GM23248 (cell line): ENCODE data around the gene PYGM. TPM values are rescaled to one million over a fixed set of nuclear protein-coding genes. Genes with fewer than 3 reads are reported as not detected.

Experiments used
- DNase-seq: peaks from one replicate; pipeline ENCODE4 v3.0.0-alpha.2; 2015
- H2AFZ ChIP-seq: fragments of 200-600 bp; sonication (generic); 2 replicates; pipeline ENCODE4 v1.6.1; 2016; ENCODE audit warnings: antibody characterized with exemption
- H3F3A ChIP-seq: fragments of 200-600 bp; sonication (generic); 2 replicates; pipeline ENCODE4 v1.6.1; 2016; ENCODE audit warnings: mild to moderate bottlenecking, antibody characterized with exemption, mixed run types; ENCODE audit not compliant: insufficient read depth
- H3K27ac ChIP-seq: fragments of 200-600 bp; sonication (generic); 2 replicates; pipeline ENCODE4 v1.5.1; 2016; ENCODE audit warnings: mild to moderate bottlenecking
- H3K27me3 ChIP-seq: fragments of 200-600 bp; sonication (generic); replicated peaks from 2 replicates; pipeline ENCODE4 v1.6.1; 2016; ENCODE audit warnings: mild to moderate bottlenecking; ENCODE audit not compliant: insufficient read depth
- H3K36me3 ChIP-seq: fragments of 200-600 bp; sonication (generic); 2 replicates; pipeline ENCODE4 v1.6.1; 2016; ENCODE audit warnings: low read depth, mild to moderate bottlenecking
- H3K4me1 ChIP-seq: fragments of 200-600 bp; sonication (generic); 2 replicates; pipeline ENCODE4 v1.6.1; 2016; ENCODE audit warnings: mild to moderate bottlenecking; ENCODE audit not compliant: insufficient read depth
- H3K4me2 ChIP-seq: fragments of 200-600 bp; sonication (generic); one replicate; pipeline ENCODE4 v1.6.1; 2016; ENCODE audit warnings: mild to moderate bottlenecking; ENCODE audit not compliant: unreplicated experiment
- H3K4me3 ChIP-seq: fragments of 200-600 bp; sonication (generic); 2 replicates; pipeline ENCODE4 v1.5.1; 2016; ENCODE audit warnings: mild to moderate bottlenecking
- H3K79me2 ChIP-seq: fragments of 200-600 bp; sonication (generic); 2 replicates; pipeline ENCODE4 v1.6.1; 2016; ENCODE audit warnings: mild to moderate bottlenecking; ENCODE audit not compliant: insufficient read depth
- H3K9ac ChIP-seq: fragments of 200-600 bp; sonication (generic); 2 replicates; pipeline ENCODE4 v1.6.1; 2016; ENCODE audit warnings: mild to moderate bottlenecking
- H3K9me2 ChIP-seq: fragments of 200-600 bp; sonication (generic); 2 replicates; pipeline ENCODE4 v1.6.1; 2016; ENCODE audit warnings: mixed run types, mild to moderate bottlenecking, moderate library complexity; ENCODE audit not compliant: insufficient read depth
- H3K9me3 ChIP-seq: fragments of 200-600 bp; sonication (generic); one replicate; pipeline ENCODE4 v1.6.1; 2017; ENCODE audit warnings: low read depth
- H4K20me1 ChIP-seq: fragments of 200-600 bp; sonication (generic); 2 replicates; pipeline ENCODE4 v1.6.0; 2016; ENCODE audit not compliant: insufficient read depth
- EZH2 ChIP-seq: fragments of 200-600 bp; sonication (generic); IDR thresholded peaks from 2 replicates; pipeline ENCODE4 v1.6.1; 2018; ENCODE audit warnings: antibody characterized with exemption, mild to moderate bottlenecking; ENCODE audit not compliant: insufficient read depth, poor library complexity, severe bottlenecking
- EZH2phosphoT487 ChIP-seq: fragments of 200-600 bp; sonication (generic); IDR thresholded peaks from 2 replicates; pipeline ENCODE4 v1.6.1; 2018; ENCODE audit warnings: antibody characterized with exemption, moderate library complexity, mild to moderate bottlenecking, low read depth; ENCODE audit not compliant: insufficient read depth
- WGBS, 2 experiments: methylation state at CpG; one replicate each; pipeline ENCODE4 v1.1.6; 2015 to 2017; ENCODE audit warnings: low lambda C conversion rate in 2 of 2, low coverage in 1 of 2; ENCODE audit errors: missing lambda C conversion rate in 2 of 2; 5-methylcytosine and 5-hydroxymethylcytosine counted together
- in situ Hi-C: fragments of 300-500 bp; cut with MboI; formaldehyde crosslinking; loops from 2 replicates; pipeline ENCODE4 v1.15.0; 2020
- polyA plus RNA-seq: library from polyadenylated mRNA; unstranded; fragments of >200 nt; fragmentation: Nextera tagmentation; extraction: Ambion mirVana; gene quantifications from 2 replicates; pipeline ENCODE4 v1.2.1, GENCODE V29; 2016
- total RNA-seq: library from RNA; depleted of rRNA; stranded (reverse); fragments of >200 nt; shearing (Covaris generic); gene quantifications from 2 replicates; pipeline ENCODE4 v1.2.3, GENCODE V29; 2014; rRNA removed

PYGM gene
- total RNA-seq, result not detected in 2 replicates
- polyA plus RNA-seq, result not detected in 2 replicates

DNA sequence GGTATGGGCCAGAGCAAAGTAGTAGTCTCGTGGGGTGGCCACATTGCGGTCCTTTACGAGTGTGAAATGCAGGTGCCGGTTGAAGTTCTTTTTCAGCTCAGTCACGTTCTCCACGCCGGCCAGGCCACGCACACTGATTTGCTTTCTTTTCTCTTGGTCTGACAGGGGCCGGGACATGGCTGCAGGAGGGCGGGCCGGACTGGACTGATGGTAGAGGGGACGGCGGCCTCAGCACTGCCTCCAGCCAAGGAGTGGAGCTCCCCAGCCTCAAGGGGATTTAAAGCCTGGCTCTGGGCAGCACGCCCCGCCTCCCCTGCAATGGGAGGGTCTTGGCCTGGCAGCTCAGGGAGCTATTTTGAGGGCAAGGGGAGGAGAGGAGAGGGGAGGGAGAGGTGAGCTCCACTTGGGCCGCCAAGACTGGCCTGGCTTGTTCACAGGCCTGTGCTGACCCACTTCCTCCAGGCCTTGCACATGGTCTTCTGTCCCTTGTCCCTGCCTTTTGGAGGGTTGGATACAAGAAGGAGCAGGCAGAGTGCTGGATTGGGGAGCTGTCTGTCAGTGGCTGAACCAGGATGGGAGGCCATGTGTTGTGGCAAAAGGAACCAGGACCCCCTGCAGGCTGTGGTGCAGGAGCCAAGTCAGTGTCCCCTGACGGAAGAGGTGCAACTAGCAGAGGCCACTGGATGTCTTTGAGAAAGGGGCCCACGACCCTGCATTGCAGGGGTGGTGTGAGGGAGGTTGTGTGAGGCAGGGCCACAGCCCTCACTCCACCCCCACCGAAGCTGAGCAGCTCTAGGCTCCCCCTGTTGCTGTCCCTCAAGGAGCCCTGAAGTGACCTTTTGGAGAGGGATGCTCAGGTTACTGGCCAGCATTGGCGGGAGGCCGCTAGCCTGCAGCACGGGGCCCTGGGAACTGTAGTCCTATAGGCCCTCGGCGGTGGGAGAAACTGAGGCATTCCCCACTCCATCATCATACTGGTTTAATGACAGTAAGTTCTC is at the start of gene PYGM:
Gene PYGM (minus strand): TSS at position 253 of the 998 bp plus-strand sequence. CDS start 76 bp downstream, at position 177.
- Histone ChIP-seq H3K4me1 (peaks cover 10% of the 10 kb centered on the region; the same call in 1 of the 2 replicates), H3K27ac (no peak within 1 kb of the TSS), H3K36me3 (peaks cover 21% of the 10 kb centered on the region), H3K9ac (no peak within 1 kb of the TSS), H3K4me3 (no peak within 1 kb of the TSS), H3K9me2 (no peaks in the 10 kb centered on the region), H3F3A (peaks cover 39% of the 10 kb centered on the region), H3K79me2 (peaks cover 7% of the 10 kb centered on the region; the same call in 1 of the 2 replicates), H4K20me1 (no peaks in the 10 kb centered on the region), H3K27me3 (no peaks in the 10 kb centered on the region), H3K9me3 (no peaks in the 10 kb centered on the region), H3K4me2 (no peak within 1 kb of the TSS), H2AFZ (no peak within 1 kb of the TSS)
- 51 to 53% methylated on average over 24 of the region's 24 CpGs for WGBS, 2 experiments
- in situ Hi-C loops, result no loop called here
- no peak for DNase-seq
- TF ChIP-seq EZH2, result no peak
- no peak for TF ChIP-seq EZH2phosphoT487

DNA sequence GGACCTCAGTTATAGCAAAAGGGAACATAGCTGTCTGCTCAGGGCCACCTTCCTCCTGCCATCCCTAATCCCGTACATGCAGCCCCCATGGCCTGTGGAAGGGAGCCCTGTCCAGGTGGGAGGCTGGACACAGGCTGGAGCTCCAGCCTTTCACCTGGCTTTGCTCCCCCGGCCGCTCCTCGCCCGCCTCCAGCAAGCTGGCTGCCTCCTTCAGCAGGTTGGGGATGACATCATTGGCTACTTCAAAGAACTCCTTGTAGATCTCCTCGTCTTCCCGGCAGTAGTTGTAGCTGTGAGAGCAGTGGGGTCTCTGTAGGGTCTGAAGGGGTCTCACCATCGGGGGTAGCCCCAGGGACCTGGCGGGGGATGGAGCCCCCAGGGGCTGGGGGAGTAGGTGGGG is 45.7 kb upstream of the PYGM start:
- Histone ChIP-seq H3K9ac (no peak overlapping the region), H3F3A (no peaks in the 10 kb centered on the region), H4K20me1 (no peaks in the 10 kb centered on the region), H3K27me3 (no peaks in the 10 kb centered on the region), H2AFZ (no peak overlapping the region), H3K9me2 (no peaks in the 10 kb centered on the region), H3K4me3 (no peak overlapping the region), H3K4me1 (peaks cover 16% of the 10 kb centered on the region), H3K27ac (no peak overlapping the region), H3K4me2 (no peak overlapping the region), H3K79me2 (peaks cover 14% of the 10 kb centered on the region), H3K36me3 (no peaks in the 10 kb centered on the region), H3K9me3 (no peaks in the 10 kb centered on the region)
- 86 to 88% methylated on average over 9 of the region's 9 CpGs for WGBS, 2 experiments
- TF ChIP-seq EZH2 (no peak), EZH2phosphoT487 (no peak)
- DNase-seq, result no peak
- in situ Hi-C loops, result no loop called here

- in situ Hi-C loops, result no loop called here
- TF ChIP-seq EZH2phosphoT487 (no peak), EZH2 (no peak)
- Histone ChIP-seq H3K9ac (peak overlapping the region; percentile 80), H3K4me1 (peaks cover 14% of the 10 kb centered on the region), H3K9me3 (no peaks in the 10 kb centered on the region), H3K27me3 (no peaks in the 10 kb centered on the region), H3K4me2 (peak overlapping the region; percentile 99), H3K36me3 (no peaks in the 10 kb centered on the region), H3K79me2 (peaks cover 6% of the 10 kb centered on the region), H2AFZ (no peak overlapping the region), H4K20me1 (no peaks in the 10 kb centered on the region), H3K27ac (no peak overlapping the region), H3K9me2 (no peaks in the 10 kb centered on the region), H3K4me3 (0 out of 2 replicates have a peak overlapping the region, but pooled peaks have one; percentile 88), H3F3A (no peaks in the 10 kb centered on the region)
- 84 to 90% methylated on average over 26 to 41 of the region's 41 CpGs for WGBS, 2 experiments
- peak; percentile 32 for DNase-seq
Measured at GRCh38 chr11:64804346-64805210, 44.8 kb upstream of the PYGM start.

DNA sequence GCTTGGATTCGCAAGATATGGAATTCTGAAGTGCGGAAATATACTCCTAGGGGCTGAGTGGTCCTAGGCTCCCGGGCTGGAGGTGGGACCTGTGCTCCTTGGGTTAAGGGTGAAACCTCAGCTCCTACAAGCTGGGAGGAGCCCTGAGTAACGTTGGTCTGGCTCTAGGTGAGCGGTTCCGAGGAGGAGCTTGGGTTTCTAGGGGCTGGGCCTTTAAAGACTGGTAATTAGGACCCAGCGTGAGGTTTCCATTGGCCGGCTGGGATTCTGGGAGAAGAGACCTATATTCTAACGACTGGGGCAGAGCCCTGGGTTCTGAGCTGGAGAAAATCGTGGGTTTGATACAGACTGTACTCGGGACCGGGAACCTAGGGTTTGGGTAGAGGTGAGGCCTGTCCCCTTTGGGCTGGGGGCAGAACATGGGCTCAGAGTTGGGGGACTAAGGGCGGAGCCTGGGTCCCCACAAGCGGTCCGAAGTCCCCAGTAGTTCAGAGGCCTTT is 44.1 kb upstream of the PYGM start:
- no peak for TF ChIP-seq EZH2phosphoT487
- Histone ChIP-seq H3K9ac (peak overlapping the region; percentile 80), H2AFZ (peak overlapping the region; percentile 94), H3K27me3 (no peaks in the 10 kb centered on the region), H3K4me1 (peaks cover 8% of the 10 kb centered on the region; the same call in 1 of the 2 replicates), H3K4me3 (peak overlapping the region; percentile 88), H3F3A (no peaks in the 10 kb centered on the region), H3K9me2 (no peaks in the 10 kb centered on the region), H3K79me2 (no peaks in the 10 kb centered on the region), H3K36me3 (no peaks in the 10 kb centered on the region), H3K4me2 (peak overlapping the region; percentile 99), H3K27ac (peak overlapping the region; percentile 57), H4K20me1 (no peaks in the 10 kb centered on the region), H3K9me3 (no peaks in the 10 kb centered on the region)
- no peak for DNase-seq
- WGBS, 2 experiments, result 28 to 29% methylated on average over 15 of the region's 15 CpGs
- in situ Hi-C loops, result no loop called here
